Embryonic facial prominence (tissue), 1 donor: ENCODE data around the gene ZDHHC24.

Source experiments
- DNase-seq: peaks from one replicate; pipeline ENCODE4 v3.0.0-alpha.2; 2016; ENCODE audit errors: extremely low spot score

The ZDHHC24 gene

DNA sequence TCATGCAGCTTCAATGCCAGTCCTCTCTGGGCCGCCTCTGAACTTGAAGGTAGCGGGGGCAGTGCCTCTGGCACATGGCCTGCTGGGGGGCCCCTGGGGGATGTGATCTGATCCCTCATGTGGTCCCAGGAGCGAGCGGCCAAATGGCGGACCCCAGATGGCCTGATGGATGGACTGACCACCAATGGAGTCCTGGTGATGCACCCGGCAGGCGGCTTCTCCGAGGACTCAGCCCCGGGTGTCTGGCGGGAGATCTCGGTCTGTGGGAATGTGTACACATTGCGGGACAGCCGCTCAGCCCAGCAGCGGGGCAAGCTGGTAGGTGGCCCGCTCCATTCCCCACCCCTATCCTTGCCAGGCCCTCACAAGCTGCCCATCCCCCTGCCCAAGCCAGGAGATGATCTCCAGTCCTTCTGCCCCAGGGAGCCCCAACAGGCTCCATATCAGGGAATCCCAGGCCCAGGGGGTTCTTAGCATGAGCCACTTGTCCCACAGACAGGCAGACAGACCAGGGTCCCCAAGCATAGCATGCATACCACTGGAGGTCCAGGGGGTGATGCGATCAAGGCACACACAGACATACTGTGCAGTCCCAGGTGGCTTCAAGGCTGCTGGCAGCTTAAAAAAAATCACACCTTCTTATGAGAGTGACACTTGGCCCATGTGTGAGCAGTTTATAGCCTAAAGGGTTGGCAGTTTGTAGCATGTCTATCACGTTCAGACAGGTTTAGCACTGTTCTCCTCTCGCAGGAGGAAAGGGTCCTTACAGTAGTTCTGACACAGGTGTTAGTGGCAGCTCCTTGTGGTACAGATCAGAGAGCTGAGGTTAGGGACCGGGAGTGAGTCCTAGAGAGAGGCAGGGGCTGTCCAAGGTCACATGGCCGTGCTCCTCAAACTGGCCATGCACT is 72.0 kb downstream of the ZDHHC24 start:
- no peak for DNase-seq

DNA sequence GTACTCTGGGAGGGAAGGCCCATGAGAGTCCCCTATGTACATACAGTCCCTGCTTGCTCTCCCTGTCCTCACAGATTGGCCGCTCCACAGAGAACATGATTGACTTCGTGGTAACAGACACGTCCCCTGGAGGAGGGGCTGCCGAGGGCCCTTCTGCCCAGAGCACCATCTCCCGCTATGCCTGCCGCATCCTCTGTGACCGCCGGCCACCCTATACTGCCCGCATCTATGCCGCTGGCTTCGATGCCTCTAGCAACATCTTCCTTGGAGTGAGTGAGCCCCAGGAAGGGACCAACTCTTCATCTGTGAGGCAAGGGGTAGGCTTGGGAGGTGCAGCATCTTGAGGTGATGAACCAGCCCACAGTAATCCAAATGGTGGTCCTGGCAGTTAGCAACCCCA is 72.7 kb downstream of the ZDHHC24 start:
- no peak for DNase-seq

DNA sequence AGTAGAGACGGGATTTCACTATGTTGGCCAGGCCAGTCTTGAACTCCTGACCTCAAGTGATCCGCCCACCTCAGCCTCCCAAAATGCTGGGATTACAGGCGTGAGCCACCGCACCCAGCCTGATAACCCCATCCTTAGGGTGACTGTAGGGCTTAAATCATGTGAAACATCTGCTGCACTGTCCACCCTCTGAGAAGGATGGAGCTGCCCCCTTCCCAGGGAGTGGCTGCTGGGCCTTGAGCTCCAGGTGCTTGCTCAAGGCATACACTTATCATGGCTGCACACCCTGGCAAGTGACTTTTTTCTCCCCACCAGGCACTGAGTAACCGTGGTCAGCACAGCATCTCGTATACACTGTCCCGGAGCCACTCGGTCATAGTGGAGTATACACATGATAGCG is 73.8 kb downstream of the ZDHHC24 start:
- DNase-seq, result no peak

DNA sequence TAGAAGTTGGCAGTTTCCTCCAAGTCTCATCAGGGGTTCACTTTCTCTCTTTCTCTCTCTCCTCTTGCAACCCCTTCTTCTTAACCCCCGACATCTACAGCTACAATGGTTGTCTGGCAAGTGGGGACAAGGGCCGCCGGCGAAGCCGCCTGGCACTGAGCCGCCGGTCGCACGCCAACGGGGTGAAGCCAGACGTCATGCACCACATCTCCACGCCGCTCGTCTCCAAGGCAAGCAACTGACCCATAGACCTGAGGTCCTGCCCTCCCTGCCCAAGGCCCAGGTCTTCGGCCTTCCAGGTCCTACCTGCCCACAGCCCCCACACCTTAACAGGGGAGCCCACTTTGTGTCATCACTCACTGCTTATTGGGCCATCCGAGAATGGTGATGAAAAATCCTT is 74.7 kb downstream of the ZDHHC24 start:
- DNase-seq, result no peak
